Measurements from ENCODE around the gene KRTAP5-1.

KRTAP5-1 gene

GRCh38 chr11:1623716-1624115 is 38.6 kb upstream of the KRTAP5-1 start:
- H3K4me1 ChIP-seq (ENCODE audit: low read length) = no peaks in the 10 kb centered on the region
- no peaks in the 10 kb centered on the region for H3F3A ChIP-seq (ENCODE audit: insufficient read depth, low read length)
- no peaks in the 10 kb centered on the region for H4K20me1 ChIP-seq (ENCODE audit: insufficient read depth, low read length)
- no peak for DNase-seq
- H3K9me2 ChIP-seq (replicated peaks; ENCODE audit: insufficient read depth, low read length) = no peaks in the 10 kb centered on the region
- peaks cover 96% of the 10 kb centered on the region for H3K27me3 ChIP-seq (replicated peaks; ENCODE audit: insufficient read depth, low read length)
- no peaks in the 10 kb centered on the region for H3K9me3 ChIP-seq (replicated peaks; ENCODE audit: insufficient read depth, low read length)
- H3K79me2 ChIP-seq (ENCODE audit: low read length) = no peaks in the 10 kb centered on the region
- H3K4me2 ChIP-seq (ENCODE audit: low read depth, low read length) = no peak overlapping the region
- no peak overlapping the region for H3K9ac ChIP-seq (ENCODE audit: low read length)
- no peak overlapping the region for H3K4me3 ChIP-seq (ENCODE audit: low read length)
- TF ChIP-seq EZH2 (optimal IDR thresholded peaks at IDR 0.05; ENCODE audit: low read depth, low read length) (no peak), EZH2phosphoT487 (IDR thresholded peaks at IDR 0.05; ENCODE audit: low read length) (no peak)
- TF ChIP-seq, protein P1, sequence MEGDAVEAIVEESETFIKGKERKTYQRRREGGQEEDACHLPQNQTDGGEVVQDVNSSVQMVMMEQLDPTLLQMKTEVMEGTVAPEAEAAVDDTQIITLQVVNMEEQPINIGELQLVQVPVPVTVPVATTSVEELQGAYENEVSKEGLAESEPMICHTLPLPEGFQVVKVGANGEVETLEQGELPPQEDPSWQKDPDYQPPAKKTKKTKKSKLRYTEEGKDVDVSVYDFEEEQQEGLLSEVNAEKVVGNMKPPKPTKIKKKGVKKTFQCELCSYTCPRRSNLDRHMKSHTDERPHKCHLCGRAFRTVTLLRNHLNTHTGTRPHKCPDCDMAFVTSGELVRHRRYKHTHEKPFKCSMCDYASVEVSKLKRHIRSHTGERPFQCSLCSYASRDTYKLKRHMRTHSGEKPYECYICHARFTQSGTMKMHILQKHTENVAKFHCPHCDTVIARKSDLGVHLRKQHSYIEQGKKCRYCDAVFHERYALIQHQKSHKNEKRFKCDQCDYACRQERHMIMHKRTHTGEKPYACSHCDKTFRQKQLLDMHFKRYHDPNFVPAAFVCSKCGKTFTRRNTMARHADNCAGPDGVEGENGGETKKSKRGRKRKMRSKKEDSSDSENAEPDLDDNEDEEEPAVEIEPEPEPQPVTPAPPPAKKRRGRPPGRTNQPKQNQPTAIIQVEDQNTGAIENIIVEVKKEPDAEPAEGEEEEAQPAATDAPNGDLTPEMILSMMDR (IDR thresholded peaks at IDR 0.05; ENCODE audit: low read length) = no peak
- H3K36me3 ChIP-seq (replicated peaks; ENCODE audit: insufficient read depth, low read length) = no peaks in the 10 kb centered on the region
- no peak overlapping the region for H2AFZ ChIP-seq (ENCODE audit: low read length)
- H3K27ac ChIP-seq (ENCODE audit: low read length) = no peak overlapping the region

- H3K27me3 ChIP-seq (replicated peaks; ENCODE audit: insufficient read depth, low read length) = peaks cover 96% of the 10 kb centered on the region
- H3K9ac ChIP-seq (ENCODE audit: low read length) = no peak within 1 kb of the TSS
- no peaks in the 10 kb centered on the region for H3K9me3 ChIP-seq (replicated peaks; ENCODE audit: insufficient read depth, low read length)
- H3K27ac ChIP-seq (ENCODE audit: low read length) = no peak within 1 kb of the TSS
- no peaks in the 10 kb centered on the region for H3F3A ChIP-seq (ENCODE audit: insufficient read depth, low read length)
- no peaks in the 10 kb centered on the region for H3K9me2 ChIP-seq (replicated peaks; ENCODE audit: insufficient read depth, low read length)
- H3K36me3 ChIP-seq (replicated peaks; ENCODE audit: insufficient read depth, low read length) = no peaks in the 10 kb centered on the region
- H3K79me2 ChIP-seq (ENCODE audit: low read length) = no peaks in the 10 kb centered on the region
- no peak within 1 kb of the TSS for H3K4me3 ChIP-seq (ENCODE audit: low read length)
- H3K4me2 ChIP-seq (ENCODE audit: low read depth, low read length) = no peak within 1 kb of the TSS
- TF ChIP-seq, protein P1 (IDR thresholded peaks at IDR 0.05; ENCODE audit: low read length) = no peak
- no peak for TF ChIP-seq EZH2phosphoT487 (IDR thresholded peaks at IDR 0.05; ENCODE audit: low read length)
- no peak for TF ChIP-seq EZH2 (optimal IDR thresholded peaks at IDR 0.05; ENCODE audit: low read depth, low read length)
- H4K20me1 ChIP-seq (ENCODE audit: insufficient read depth, low read length) = no peaks in the 10 kb centered on the region
- H2AFZ ChIP-seq (ENCODE audit: low read length) = no peak within 1 kb of the TSS
- H3K4me1 ChIP-seq (ENCODE audit: low read length) = no peaks in the 10 kb centered on the region
- DNase-seq = no peak
These were observed 37.0 kb upstream of the KRTAP5-1 start, which contains the start of gene KRTAP5-4 for GRCh38 chr11:1622086-1622485. Gene KRTAP5-4 (minus strand): TSS chr11:1622138. CDS start chr11:1622093, 45 bp downstream.

DNA sequence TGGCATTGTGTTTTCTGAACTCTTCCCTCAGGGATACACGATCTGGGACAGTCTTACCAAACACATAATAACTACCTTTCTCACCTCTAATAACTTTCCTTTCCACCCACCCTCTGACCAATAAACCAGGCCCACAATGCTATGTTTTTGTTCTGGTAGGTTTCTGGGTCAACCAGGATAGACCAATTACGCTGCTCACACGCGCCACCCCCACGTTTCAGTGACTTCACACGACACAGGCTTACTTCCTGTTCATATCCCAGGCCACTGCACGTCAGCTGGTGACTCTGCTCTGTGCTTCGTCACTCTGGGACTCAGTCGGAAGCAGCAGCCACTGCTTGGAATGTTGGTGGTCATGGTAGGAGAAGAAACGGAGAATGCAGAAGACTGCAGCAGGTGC is 34.4 kb upstream of the KRTAP5-1 start:
- no peaks in the 10 kb centered on the region for H3K79me2 ChIP-seq (ENCODE audit: low read length)
- H3K9me2 ChIP-seq (replicated peaks; ENCODE audit: insufficient read depth, low read length) = no peaks in the 10 kb centered on the region
- no peak overlapping the region for H2AFZ ChIP-seq (ENCODE audit: low read length)
- no peaks in the 10 kb centered on the region for H3K36me3 ChIP-seq (replicated peaks; ENCODE audit: insufficient read depth, low read length)
- no peak overlapping the region for H3K27ac ChIP-seq (ENCODE audit: low read length)
- no peaks in the 10 kb centered on the region for H3K4me1 ChIP-seq (ENCODE audit: low read length)
- H3K9me3 ChIP-seq (replicated peaks; ENCODE audit: insufficient read depth, low read length) = no peaks in the 10 kb centered on the region
- H3K4me3 ChIP-seq (ENCODE audit: low read length) = no peak overlapping the region
- no peak for DNase-seq
- H3K4me2 ChIP-seq (ENCODE audit: low read depth, low read length) = no peak overlapping the region
- H3K9ac ChIP-seq (ENCODE audit: low read length) = no peak overlapping the region
- peaks cover 96% of the 10 kb centered on the region for H3K27me3 ChIP-seq (replicated peaks; ENCODE audit: insufficient read depth, low read length)
- H4K20me1 ChIP-seq (ENCODE audit: insufficient read depth, low read length) = no peaks in the 10 kb centered on the region
- no peaks in the 10 kb centered on the region for H3F3A ChIP-seq (ENCODE audit: insufficient read depth, low read length)
- TF ChIP-seq, protein P1 (IDR thresholded peaks at IDR 0.05; ENCODE audit: low read length) = no peak
- TF ChIP-seq EZH2phosphoT487 (IDR thresholded peaks at IDR 0.05; ENCODE audit: low read length) = no peak

Data from MM.1S (cell line).